GM20431 (cell line): ENCODE measurements around the gene TTPAL.

ENCODE experiments used
- in situ Hi-C: fragments of 300-500 bp; cut with MseI, MboI; formaldehyde crosslinking; loops from one replicate; pipeline ENCODE4 v1.15.0; 2020; ENCODE audit warnings: low sequenced_read_pairs; ENCODE audit not compliant: unreplicated experiment

The TTPAL gene

GRCh38 chr20:44494681-44495080 is 19.0 kb downstream of the TTPAL start:
- in situ Hi-C loops, result no loop called here

DNA sequence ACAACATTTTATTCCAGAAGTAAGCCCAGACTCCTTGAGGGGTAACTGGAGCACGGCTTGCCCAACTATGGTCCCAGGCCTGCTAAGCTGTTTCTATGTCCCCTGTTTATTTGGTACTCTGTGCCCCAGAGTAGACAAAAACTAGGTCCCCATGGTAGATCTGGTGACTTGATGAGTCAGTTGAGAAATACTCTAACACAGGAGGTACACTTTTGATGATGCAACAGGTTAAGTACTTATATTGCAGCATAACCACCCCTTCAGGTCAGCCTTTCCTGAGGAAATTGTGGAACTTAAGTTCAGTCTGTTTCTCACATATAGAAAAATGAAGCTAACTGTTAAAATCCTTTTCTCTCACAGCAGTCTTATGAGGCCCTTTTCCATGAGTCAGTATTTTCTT is 19.6 kb downstream of the TTPAL start:
- in situ Hi-C loops, result no loop called here

DNA sequence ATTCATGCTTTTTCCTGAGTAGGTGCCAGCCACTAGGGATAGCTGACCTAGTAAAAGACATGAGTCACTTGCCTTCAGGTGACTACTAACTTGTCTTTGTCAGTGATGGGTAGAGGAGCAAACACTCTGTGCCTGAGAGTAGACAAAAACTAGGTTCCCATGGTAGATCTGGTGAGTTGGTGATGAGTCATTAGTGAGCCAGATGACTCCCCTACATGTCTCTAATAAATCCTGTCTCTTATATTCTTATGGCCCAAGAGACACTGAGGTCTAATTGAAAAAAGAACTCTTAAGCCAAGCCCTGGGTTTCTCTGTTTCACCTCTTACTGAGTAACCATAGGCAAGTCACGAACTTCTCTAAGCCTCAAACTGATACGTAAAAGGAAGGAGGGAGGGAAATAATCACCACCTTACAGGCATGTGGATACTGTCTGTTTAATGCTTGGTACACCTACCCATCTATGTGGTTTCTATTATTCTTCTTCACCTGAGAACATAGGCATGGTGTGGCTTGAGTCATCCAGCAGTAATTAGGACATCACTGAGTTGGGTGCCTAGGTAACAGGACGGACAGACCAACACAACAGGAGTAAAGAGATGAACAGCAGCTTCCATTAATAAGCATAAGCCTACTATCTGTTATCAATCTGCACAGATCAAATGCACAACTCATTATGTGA is 20.3 kb downstream of the TTPAL start:
- in situ Hi-C loops, result no loop called here

- in situ Hi-C loops, result no loop called here
These were observed 21.3 kb downstream of the TTPAL start for GRCh38 chr20:44496976-44497375.

GRCh38 chr20:44497761-44498160 is 22.1 kb downstream of the TTPAL start:
- in situ Hi-C loops, result no loop called here

DNA sequence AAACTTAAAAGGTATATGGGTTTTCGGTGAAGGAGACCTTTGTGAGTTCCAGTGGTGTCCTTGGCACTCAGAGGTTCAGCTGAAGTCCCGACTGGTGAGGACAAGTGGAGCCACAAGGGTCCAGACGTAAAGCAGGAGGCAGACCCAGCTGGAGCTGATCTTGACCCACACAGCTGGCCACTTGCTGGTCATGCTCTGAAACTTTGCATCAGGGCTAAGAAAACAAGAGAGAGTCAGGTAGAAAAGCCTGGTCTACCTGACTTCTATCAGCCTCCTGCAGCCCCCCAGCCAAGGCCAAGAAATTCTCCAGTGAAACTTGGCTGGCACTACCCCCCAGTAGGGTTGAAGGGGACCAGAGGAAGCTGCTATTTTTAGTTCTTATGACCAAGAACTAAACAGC is 24.5 kb downstream of the TTPAL start:
- in situ Hi-C loops, result no loop called here

- in situ Hi-C loops, result no loop called here
These were observed 25.8 kb downstream of the TTPAL start for GRCh38 chr20:44501448-44501847.

DNA sequence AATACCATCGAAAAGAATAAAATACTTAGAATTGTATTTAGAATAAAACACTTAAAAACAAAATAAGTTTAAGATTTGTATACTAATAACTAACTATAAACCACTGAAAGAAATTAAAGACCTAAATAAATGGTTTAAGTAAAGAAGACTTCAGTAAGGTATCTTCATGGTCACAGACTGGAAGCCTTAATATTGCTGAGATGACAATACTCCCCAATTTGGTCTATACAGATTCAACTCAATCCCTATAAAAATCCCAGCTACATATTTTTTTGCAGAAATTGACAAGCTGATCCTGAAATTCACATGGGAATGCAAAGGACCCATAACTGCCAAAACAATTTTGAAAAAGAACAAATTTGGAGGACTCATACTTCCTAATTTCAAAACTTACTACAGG is 27.3 kb downstream of the TTPAL start:
- in situ Hi-C loops, result no loop called here

DNA sequence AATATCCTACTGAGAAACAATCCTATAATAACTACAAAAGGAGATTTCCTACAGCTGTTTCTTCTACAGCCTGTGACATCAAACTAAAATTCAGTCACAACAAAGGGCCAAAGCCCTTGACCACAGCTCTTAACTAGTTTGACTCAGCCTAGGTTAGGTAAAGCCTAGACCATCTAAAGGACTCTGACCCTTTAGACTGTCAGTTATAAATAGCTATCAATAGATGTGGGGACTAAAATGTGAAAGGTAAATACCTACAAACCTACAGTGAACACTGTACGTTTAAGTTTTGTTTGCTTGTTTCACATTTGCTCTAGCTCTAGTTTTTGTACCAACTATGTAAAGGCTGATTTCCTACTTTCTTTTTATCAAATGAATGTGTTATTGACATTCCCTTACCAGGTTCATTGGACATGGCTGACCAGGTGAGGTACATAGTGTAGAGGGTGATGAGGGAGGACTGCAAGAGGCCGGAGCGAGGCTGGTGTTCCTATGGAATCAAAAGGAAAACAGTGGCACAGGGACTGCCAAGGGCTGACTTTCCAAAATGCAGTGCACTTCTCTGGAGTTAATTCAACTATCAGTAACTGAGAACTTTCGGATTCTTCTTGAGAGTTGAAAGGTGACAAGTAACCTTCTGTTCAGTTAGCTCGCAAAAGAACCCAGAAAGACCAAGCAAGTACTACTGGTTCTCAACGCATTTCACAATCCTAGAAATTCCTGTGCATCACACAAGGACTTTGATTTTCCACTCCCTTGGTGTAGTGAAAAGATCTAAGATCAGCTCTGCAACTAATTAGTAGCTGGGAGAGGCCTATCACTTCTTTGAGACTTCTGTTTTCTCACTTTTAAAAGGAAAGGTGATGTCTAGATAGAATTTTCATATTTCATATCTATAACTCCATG is 29.0 kb downstream of the TTPAL start:
- in situ Hi-C loops, result no loop called here

GRCh38 chr20:44509762-44510161 is 34.1 kb downstream of the TTPAL start:
- in situ Hi-C loops, result no loop called here

- in situ Hi-C loops, result no loop called here
These were observed 38.2 kb downstream of the TTPAL start for GRCh38 chr20:44513871-44514270.

- in situ Hi-C loops, result no loop called here
These were observed 40.8 kb downstream of the TTPAL start for GRCh38 chr20:44516491-44516890.

- in situ Hi-C loops, result no loop called here
These were observed 41.8 kb downstream of the TTPAL start for GRCh38 chr20:44517454-44517853.

DNA sequence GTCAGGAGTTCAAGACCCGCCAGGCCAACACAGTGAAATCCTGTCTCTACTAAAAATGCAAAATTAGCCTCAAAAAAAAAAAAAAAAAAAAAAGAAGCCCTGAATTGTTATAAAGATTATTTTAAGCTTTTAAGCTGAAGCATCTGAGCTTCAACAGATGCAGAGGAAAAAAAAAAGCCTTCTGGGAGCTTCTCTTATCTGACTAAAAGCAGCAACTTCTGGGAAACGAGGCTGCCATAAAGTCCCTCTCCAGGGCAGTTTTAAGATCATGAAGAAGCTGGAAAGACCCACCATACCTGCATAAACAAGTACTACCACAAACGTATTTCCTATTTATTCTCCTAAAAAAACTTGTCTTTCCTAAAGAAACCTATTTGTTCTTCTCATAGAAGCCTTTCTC is 42.6 kb downstream of the TTPAL start:
- in situ Hi-C loops, result no loop called here

DNA sequence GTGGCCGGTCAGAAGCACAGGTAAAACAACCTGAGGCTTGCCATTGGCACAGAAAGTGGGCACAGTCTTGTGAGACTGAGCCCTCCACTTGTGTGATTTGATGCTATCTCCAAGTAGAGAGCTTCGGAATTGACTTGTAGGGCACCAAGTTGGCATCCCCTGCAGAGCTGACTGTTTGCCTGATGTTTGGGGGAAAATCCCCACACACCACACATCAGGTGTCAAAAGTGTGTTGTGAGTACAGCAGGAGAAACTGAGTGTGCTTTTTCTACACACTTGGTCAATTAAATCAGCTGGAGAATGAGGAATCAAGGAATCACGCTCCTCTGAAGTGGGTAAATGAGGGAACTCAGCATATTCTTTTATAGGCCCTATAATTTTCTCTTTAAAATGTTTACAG is 45.2 kb downstream of the TTPAL start:
- in situ Hi-C loops, result no loop called here

DNA sequence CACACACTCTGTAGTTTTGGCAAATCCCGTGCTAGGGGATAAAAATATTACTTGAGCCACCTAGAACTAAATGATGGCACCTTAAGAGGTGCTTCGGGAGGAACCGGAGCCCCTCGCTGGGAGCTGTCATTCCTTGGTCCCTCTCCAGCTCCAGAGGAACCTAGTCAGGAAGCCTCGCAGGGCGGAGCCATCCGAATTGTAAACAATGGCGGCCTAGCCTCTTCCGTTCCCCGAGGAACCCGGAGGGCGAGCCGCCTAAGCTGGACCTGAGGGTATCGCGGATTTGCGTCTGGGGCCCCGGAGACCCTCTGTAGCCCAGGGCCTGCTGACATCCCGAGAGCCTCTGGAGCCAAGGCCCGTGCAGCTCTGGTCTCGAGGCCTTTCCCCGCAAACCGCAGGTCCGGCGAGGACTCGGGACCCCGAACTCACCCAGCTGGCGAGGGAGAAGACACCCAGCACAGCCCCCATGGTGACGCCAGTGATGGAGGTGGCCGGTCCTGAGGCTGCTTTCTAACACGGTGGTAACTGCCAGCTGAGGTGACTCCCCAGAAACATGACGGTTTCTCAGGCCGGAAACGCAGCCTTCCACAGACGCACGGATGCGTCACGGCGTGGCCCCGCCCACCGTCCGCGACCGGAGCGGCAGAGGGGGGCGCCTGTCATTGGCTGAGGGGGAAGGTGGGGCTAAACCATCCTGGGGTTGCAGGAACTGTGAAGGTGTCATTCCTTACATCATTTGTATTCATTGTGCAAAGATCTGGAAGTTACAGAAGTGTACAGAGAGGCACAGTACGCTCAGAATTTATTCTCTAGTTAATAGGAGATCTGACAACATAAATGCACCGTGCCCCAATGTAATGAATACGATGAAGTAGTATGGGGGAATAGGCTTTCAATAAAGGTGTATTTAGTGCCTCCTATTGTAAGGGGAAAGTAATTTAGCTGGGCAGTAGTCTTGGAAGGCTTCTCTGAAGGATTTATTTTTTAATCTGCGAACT is 46.1 kb downstream of the TTPAL start, which contains the start of gene SERINC3:
TSS of gene SERINC3 (minus strand) at position 587 of the 998 bp plus-strand sequence. CDS start at position 468, 119 bp downstream.
- in situ Hi-C loops, result no loop called here

DNA sequence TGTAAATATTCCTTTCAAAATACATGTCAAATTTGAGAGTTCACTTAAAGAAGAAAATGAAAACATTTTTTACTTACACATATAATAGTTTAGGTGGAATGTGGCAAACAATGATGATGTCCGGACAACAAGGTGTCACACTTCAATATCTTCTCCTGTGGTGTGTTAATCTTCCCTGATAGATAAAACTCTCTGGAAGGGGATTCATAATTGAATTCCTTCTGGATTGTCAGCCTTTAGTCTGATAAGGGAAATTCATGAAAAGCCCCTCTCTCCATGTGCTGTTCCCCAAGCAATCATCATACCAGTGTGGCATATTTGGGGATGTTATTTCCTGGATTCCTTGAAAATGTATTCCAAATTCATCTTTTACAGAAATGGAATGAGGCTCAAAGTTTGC is 47.2 kb downstream of the TTPAL start:
- in situ Hi-C loops, result no loop called here

GRCh38 chr20:44523746-44524145 is 48.1 kb downstream of the TTPAL start:
- in situ Hi-C loops, result no loop called here

- in situ Hi-C loops, result no loop called here
These were observed 50.5 kb downstream of the TTPAL start for GRCh38 chr20:44526129-44526528.

DNA sequence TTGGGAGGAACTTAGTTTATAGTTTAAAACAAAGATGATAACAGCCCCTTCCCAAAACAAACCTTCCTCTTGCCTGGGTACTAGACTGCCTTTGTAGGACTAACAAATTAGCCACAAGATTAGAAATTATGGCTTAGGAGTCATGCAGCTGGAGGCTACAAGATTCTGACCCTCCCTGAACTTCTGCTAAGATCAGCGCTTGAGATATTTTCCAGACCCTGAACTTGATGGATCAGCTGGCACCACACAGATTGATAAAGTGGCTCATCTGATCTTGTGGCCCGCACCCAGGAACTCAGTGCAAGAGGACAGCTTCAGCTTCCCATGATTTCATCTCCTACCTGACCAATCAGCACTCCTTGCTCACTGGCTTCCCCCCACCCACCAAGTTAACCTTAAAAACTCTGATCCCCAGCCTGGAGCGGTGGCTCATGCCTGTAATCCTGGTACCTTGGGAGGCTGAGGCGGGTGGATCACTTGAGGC is 52.1 kb downstream of the TTPAL start:
- in situ Hi-C loops, result no loop called here
